SU-DHL-6 (cell line): ENCODE data around the gene PRKN.

Experiments
- CTCF ChIP-seq: fragments of 200-600 bp; sonication (generic); IDR thresholded peaks from one replicate; pipeline ENCODE4 v1.5.1; 2017; ENCODE audit warnings: antibody characterized with exemption, mild to moderate bottlenecking, low read length, moderate library complexity; ENCODE audit not compliant: insufficient read depth, poor library complexity, severe bottlenecking
- EZH2phosphoT487 ChIP-seq: fragments of 200-600 bp; sonication (generic), shearing (Covaris generic); conservative IDR thresholded peaks from 2 replicates; pipeline ENCODE4 v1.6.1; 2018; ENCODE audit warnings: mild to moderate bottlenecking, antibody characterized with exemption, low read length, moderate library complexity, mixed read lengths

- TF ChIP-seq EZH2phosphoT487 (no peak), CTCF (no peak)
Measured at GRCh38 chr6:162005372-162005771, 722.2 kb downstream of the PRKN start.
